HG02973 (cell line): ENCODE results near the gene SMC2.
A peak's percentile ranks its signal among the peaks of the same experiment; 100 is the strongest.

Experiments
- ATAC-seq: cut with Tn5 transposase; IDR thresholded peaks from one replicate; pipeline ENCODE4 v1.9.1; 2021; ENCODE audit warnings: moderate library complexity; ENCODE audit not compliant: unreplicated experiment

The SMC2 gene

GRCh38 chr9:104099630-104100029, 5.5 kb downstream of the SMC2 start:
- ATAC-seq, result no peak

- ATAC-seq, result no peak
Measured at GRCh38 chr9:104104360-104104759, 10.3 kb downstream of the SMC2 start.

DNA sequence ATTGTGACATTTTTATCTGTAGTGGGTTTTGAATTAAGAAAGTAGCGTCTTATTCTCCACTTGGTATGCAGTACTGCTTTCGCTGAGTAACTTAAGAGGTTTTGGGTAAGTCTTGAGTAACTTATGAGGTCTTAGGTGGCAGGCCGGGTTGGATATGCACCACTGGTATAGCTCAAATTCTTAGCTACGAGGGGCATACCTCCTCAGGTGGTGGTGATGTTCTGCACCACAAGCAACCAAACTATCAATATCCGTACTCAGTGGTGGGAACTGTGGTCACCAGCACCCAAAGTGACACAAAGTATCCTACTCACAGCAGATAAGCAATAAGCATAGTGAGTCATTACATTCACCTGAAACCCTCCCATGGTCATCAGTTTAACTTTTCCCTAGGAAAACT, 13.7 kb downstream of the SMC2 start:
- no peak for ATAC-seq

DNA sequence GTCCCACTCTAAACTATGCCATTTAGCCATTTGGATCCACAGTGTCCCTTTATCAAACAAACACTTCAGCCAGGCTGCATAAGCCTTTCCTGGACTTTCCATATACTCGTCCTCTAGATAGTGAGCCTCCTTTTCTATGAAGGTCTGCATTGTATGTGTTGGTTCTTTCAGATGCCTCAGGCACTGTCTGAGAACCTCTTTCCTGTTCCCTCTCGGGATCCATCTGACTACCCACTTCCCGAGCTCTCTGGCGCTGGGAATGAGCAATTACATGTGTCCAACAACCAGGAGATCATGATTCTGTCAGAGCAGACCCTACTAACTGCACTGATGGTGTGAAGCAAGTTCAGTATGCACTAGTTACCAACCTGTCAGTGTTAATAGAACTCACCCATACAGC, 14.2 kb downstream of the SMC2 start:
- no peak for ATAC-seq

DNA sequence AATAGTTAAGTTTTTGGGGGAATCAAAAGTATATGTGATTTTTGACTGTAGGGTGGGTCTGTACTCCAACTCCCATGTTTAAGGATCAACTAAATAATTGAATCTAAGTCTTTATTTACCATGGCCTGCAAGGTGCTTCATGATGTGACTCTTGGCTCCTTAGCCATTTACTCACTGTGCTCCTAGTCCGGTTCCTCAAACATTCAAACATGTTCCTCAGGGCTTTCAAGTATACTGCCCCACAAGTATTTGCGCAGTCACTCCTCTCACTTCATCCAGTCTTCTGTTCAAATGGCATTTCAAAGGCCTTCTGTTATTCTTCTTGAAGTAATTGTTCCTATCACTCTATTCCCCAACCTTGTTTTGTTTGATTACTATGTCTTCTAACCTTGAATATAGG, 16.4 kb downstream of the SMC2 start:
- ATAC-seq, result no peak

GRCh38 chr9:104118916-104119315, 24.8 kb downstream of the SMC2 start:
- ATAC-seq, result no peak

DNA sequence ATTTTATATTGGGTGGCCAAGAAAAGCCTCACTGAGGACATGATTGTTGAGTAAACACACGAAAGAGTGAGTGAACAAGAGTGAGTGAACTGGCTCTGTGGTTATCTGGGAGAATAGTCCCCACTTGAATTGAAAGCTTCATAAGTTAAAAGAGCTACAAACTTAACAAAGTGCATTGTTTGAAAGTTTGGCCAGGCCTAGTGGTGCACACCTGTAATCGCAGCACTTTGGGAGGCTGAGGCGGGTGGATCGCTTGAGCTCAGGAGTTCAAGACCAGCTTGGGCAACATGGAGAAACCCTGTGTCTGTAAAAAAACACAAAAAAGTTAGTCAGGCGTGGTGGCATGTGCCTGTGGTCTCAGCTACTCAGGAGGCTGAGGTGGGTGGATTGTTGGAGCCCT, 26.9 kb downstream of the SMC2 start:
- ATAC-seq, result no peak

GRCh38 chr9:104138243-104138868, 44.2 kb downstream of the SMC2 start:
- no peak for ATAC-seq

DNA sequence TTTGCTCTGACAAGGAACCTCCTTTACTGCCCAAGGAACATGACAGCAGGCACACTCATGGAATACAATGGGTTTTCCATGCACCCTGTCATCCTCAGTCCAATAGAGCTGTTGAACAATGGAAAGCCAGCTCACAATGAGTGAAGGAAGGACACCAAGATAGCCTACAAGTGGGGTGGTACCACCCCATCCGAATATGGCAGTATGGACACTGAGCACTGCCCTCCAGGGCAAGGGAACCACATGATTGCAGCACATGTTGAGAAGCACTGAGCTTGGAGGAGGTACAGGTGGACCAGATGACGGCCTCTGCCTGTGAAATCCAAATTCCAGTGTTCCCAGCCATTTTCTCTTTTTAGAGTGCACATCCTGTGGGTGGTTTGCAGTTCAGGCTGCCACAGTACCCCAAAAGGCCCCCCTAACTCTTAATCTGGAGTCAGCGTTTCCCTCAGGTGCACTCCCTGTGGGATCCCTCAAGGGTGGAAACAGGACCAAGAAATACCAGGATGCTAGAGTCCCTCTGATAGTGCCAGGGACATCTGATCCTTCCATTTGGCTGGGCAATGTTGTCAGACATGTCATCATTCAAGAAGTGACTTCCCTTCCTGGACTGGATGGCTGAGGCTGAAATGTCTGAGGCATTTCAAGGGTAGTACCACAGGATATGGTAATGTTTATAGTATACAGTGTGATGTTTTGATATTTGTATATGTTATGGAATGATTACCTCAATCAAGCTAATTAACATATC, 48.9 kb downstream of the SMC2 start:
- no peak for ATAC-seq

DNA sequence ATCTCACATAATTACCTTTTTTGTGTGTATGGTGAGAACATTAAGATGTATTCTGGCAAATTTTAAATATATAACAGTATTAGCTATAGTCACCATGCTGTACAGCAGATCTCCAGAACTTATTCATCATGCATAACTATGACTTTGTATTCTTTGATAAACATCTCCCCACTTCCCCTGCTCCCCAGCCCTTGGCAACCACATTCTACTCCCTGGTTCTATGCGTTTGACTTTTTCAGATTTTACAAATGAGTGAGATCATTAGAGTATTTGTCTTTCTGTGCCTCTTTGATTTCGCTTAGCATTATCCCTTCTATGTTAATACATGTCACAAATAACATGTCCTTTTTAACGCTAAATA, 49.4 kb downstream of the SMC2 start:
- no peak for ATAC-seq

DNA sequence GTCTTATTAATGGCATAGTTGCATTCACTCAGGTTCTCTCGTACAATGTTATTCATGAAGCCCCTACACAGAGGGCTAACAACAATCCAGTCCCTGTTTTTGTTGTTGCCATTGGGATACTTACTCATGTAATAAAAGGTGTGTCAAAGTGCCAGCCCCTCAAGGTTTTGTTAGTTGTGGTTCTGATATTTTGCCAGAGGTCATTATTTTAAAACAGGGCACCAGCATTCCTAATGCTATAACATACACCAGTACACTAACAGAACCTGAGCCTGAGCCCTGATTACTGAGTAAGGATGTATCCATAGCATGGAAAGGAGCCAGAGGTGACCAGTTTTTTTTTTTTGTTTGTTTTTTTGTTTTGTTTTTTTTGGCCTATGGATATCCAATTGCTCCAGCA, 50.2 kb downstream of the SMC2 start:
- ATAC-seq, result no peak

DNA sequence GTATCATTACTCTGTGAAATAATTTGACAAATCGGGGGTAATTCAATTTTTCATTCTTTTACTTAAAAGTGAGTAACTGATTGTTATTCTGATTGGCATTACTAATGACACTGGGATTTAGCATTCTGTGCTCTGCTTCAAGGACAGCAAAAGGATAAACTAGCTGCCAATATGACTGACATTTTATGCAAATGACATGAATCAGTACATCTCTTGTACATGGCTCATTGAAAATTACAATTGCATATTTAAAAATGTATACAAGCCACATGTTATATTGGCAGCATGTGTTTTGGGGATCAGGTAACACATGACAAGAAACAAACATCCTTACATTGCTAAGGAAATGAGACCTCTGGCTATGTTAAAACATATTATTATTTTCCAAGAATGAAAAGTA, 79.0 kb downstream of the SMC2 start:
- ATAC-seq, result no peak

- ATAC-seq, result peak; percentile 41
Measured at GRCh38 chr9:104177003-104177611, 83.0 kb downstream of the SMC2 start.

GRCh38 chr9:104177676-104178075, 83.6 kb downstream of the SMC2 start:
- peak; percentile 97 for ATAC-seq
